NCI-H345 (cell line): ENCODE results near the gene CMSS1.
"Not testable (repeated sequence)": the region's sequence is repeated elsewhere in the genome, so short reads cannot be mapped to it uniquely, and the experiment has no call there.

Source experiments
- DNase-seq: peaks from one replicate; lab custom pipeline; 2025; lab: John Stamatoyannopoulos, UW

Gene CMSS1

GRCh38 chr3:100228247-100228646, 410.6 kb downstream of the CMSS1 start:
- DNase-seq, result no peak

DNA sequence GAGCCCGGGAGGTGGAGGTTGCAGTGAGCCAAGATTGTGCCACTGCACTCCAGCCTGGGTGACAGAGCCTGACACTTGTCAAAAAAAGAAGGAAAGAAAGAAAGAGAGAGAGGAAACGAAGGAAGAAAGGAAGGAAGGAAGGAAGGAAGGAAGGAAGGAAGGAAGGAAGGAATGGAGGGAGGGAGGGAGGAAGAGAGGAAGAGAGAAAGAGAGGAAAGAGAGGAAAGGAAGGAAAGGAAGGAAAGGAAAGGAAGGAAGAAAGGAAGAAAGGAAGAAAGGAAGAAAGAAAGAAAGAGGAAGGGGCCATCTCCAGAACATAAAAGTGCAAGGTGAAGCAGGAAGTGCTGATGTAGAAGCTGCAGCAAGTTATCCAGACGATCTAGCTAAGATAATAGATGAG, 411.5 kb downstream of the CMSS1 start:
- not testable (repeated sequence) for DNase-seq

DNA sequence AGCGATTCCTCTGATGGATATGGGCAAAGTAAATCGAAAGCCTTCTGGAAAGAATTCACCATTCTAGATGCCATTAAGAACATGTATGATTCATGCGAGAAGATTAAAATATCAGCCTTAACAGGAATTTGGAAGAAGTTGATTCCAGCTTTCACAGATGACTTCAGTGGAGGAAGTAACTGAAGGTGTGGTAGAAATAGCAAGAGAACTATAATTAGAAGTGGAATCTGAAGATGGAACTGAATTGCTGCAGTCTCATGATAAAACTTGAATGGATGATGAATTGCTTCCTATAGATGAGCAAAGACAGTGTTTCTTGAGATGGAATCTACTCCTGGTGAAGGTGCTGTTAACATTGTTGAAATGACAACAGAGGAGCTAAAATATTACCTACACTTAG, 413.0 kb downstream of the CMSS1 start:
- no peak for DNase-seq
